ENCODE data around the gene DUSP8. TPM values are rescaled to one million over a fixed set of nuclear protein-coding genes. Genes with fewer than 3 reads are reported as not detected.

DUSP8 gene
- total RNA-seq, 1 experiment from 2014 or later = 4.4 TPM

DNA sequence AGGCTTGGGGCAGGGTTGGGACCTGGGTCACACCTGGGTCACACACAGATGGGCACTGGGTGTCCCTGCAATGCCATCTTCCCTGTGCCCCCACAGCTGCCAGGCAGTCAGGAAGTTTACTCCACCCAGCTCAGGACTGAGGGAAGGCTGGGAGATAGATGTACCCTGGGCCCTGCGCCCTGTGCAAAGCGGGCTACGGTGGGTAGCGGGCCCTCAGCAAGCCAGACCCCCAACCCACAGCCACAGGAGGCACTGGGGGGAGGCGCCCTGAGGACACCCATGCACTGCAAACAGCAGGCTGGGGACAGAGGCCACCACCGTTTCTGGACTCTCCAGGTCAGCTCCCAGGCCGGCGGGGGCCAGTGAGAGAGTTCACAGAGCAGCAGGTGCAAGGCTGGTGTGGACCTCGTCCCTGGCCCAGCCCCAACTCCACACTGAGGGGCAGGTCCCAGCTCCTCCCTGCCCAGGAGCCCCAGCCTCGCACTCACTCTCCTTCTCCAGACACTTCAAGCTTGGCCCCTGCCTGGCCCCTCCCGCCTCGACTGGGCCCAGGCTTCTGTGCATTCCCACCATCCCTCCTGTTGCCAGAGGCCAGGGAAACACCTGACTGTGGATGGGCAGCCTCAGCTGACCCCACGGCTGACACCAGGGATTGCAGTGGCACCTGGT is 4.9 kb downstream of the DUSP8 start:
- no peak overlapping the region for H2BK12ac ChIP-seq (ENCODE audit: insufficient read length, low read depth, low read length)
- no peak overlapping the region for H3K23ac ChIP-seq (ENCODE audit: insufficient read length, low read depth, low read length)
- Mint-ChIP-seq H3K27ac (no peak overlapping the region; a peak in 1 of 7 replicates), H3K4me3 (no peak overlapping the region), H3K36me3 (ENCODE audit: insufficient read depth in 1 of 3, low read depth in 3 of 3) (no peaks in the 10 kb centered on the region), H3K9me3 (no peaks in the 10 kb centered on the region), H3K27me3 (ENCODE audit: low read depth) (peaks cover 40% of the 10 kb centered on the region), H3K4me1 (peaks cover 20 to 47% of the 10 kb centered on the region in 2 experiments)
- H2AFZ ChIP-seq (ENCODE audit: low read length) = no peak overlapping the region
- no peaks in the 10 kb centered on the region; the same call in 1 of the 2 replicates for H3K4me1 ChIP-seq (ENCODE audit: insufficient read depth, low read length)
- no peaks in the 10 kb centered on the region for H3K79me2 ChIP-seq (ENCODE audit: insufficient read depth, low read length)
- no peak overlapping the region for H4K8ac ChIP-seq (replicated peaks; ENCODE audit: insufficient read length, low read depth, low read length)
- peak; percentile 24 for DNase-seq
- H2BK20ac ChIP-seq (ENCODE audit: low read depth, low read length, poor library complexity, severe bottlenecking) = no peak overlapping the region
- no peak overlapping the region for H2BK120ac ChIP-seq (ENCODE audit: low read depth, low read length, poor library complexity, severe bottlenecking)
- no peak overlapping the region for H2AK5ac ChIP-seq (ENCODE audit: insufficient read length, low read length)
- H4K5ac ChIP-seq (ENCODE audit: insufficient read length, low read depth, low read length) = no peak overlapping the region
- no peak overlapping the region for H3K4ac ChIP-seq (ENCODE audit: low read depth, low read length)
- no CpG with 5 or more reads among the region's 13 CpGs for WGBS (ENCODE audit: extremely low coverage, insufficient read length, low lambda C conversion rate)
- H4K91ac ChIP-seq (ENCODE audit: insufficient read length, low read depth, low read length) = no peak overlapping the region
- no peaks in the 10 kb centered on the region for H4K20me1 ChIP-seq (ENCODE audit: control insufficient read depth, insufficient read depth, insufficient read length)
- no peak overlapping the region for H3K14ac ChIP-seq (ENCODE audit: insufficient read depth, low read length)
- no peak overlapping the region for H3K18ac ChIP-seq (ENCODE audit: insufficient read length, low read depth, low read length)
- no peaks in the 10 kb centered on the region for H3K79me1 ChIP-seq (ENCODE audit: insufficient read depth, low read depth, low read length, poor library complexity, severe bottlenecking)
- H3K23me2 ChIP-seq (ENCODE audit: insufficient read length, low read depth, low read length, poor library complexity, severe bottlenecking) = peaks cover 6% of the 10 kb centered on the region
- TF ChIP-seq, protein P1, sequence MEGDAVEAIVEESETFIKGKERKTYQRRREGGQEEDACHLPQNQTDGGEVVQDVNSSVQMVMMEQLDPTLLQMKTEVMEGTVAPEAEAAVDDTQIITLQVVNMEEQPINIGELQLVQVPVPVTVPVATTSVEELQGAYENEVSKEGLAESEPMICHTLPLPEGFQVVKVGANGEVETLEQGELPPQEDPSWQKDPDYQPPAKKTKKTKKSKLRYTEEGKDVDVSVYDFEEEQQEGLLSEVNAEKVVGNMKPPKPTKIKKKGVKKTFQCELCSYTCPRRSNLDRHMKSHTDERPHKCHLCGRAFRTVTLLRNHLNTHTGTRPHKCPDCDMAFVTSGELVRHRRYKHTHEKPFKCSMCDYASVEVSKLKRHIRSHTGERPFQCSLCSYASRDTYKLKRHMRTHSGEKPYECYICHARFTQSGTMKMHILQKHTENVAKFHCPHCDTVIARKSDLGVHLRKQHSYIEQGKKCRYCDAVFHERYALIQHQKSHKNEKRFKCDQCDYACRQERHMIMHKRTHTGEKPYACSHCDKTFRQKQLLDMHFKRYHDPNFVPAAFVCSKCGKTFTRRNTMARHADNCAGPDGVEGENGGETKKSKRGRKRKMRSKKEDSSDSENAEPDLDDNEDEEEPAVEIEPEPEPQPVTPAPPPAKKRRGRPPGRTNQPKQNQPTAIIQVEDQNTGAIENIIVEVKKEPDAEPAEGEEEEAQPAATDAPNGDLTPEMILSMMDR (conservative IDR thresholded peaks at IDR 0.05) = no peak
- H3K9ac ChIP-seq (ENCODE audit: extremely low read depth, insufficient read length, low read length) = no peak overlapping the region
- H3K56ac ChIP-seq (ENCODE audit: insufficient read length, low read depth, low read length) = no peak overlapping the region
- no peaks in the 10 kb centered on the region; the same call in 1 of the 2 replicates for H3K27me3 ChIP-seq (ENCODE audit: insufficient read depth, low read length)
- no peak overlapping the region for H2BK15ac ChIP-seq (ENCODE audit: low read depth, low read length)
- H2BK5ac ChIP-seq (ENCODE audit: insufficient read length, low read length) = no peak overlapping the region
- no peak overlapping the region for H3T11ph ChIP-seq (ENCODE audit: low read length)
- H3K4me2 ChIP-seq (ENCODE audit: insufficient read depth, insufficient read length, low read length) = no peak overlapping the region
- no peaks in the 10 kb centered on the region for H3K9me3 ChIP-seq (ENCODE audit: control insufficient read depth, low read depth, low read length)
- no peak overlapping the region for H3K27ac ChIP-seq (ENCODE audit: insufficient read length, low read depth, low read length)
